ENCODE results near the gene OR5B17.

- TF ChIP-seq GATA2 (IDR thresholded peaks at IDR 0.05; ENCODE audit: low read depth, low read length) (no peak), GATA3 (IDR thresholded peaks at IDR 0.05; ENCODE audit: low read depth, low read length) (no peak)
Measured at GRCh38 chr11:58358969-58359368, at the start of gene OR5B17.

All from SH-SY5Y (cell line).